Stomach smooth muscle (tissue), 2 donors: ENCODE measurements around the gene EIF1AD.

ENCODE experiments used
- H3K27ac ChIP-seq: one replicate; pipeline ENCODE4 v1.7.0; 2013; ENCODE audit warnings: mild to moderate bottlenecking, low read length, inconsistent platforms
- H3K27me3 ChIP-seq, 2 donors: one replicate each; pipeline ENCODE4 v1.7.0; 2013; ENCODE audit warnings: low read length in 2 of 2; ENCODE audit not compliant: insufficient read depth in 2 of 2, control insufficient read depth in 1 of 2
- H3K36me3 ChIP-seq, 2 donors: one replicate each; pipeline ENCODE4 v1.7.0; 2013; ENCODE audit warnings: low read length in 2 of 2; ENCODE audit not compliant: control insufficient read depth in 2 of 2, insufficient read depth in 2 of 2
- H3K4me1 ChIP-seq: one replicate; pipeline ENCODE4 v1.7.0; 2013; ENCODE audit warnings: low read length; ENCODE audit not compliant: control insufficient read depth, insufficient read depth
- H3K4me3 ChIP-seq, 2 donors: one replicate each; pipeline ENCODE4 v1.7.0; 2013; ENCODE audit warnings: low read length in 2 of 2
- H3K9ac ChIP-seq, 2 donors: one replicate each; pipeline ENCODE4 v1.7.0; 2013; ENCODE audit warnings: low read length in 2 of 2, mild to moderate bottlenecking in 1 of 2
- H3K9me3 ChIP-seq, 2 donors: one replicate each; pipeline ENCODE4 v1.7.0; 2013; ENCODE audit warnings: low read length in 2 of 2; ENCODE audit not compliant: control insufficient read depth in 2 of 2
- donor health status: healthy.
- donor health status: Pancreatic carcinoma.

Gene EIF1AD

GRCh38 chr11:65997286-65997685, 4.7 kb downstream of the EIF1AD start:
- H3K9ac ChIP-seq, result no peak overlapping the region
- H3K4me1 ChIP-seq, result peaks cover 18% of the 10 kb centered on the region
- H3K4me3 ChIP-seq, result no peak overlapping the region
- no peaks in the 10 kb centered on the region for H3K27me3 ChIP-seq
- H3K36me3 ChIP-seq, result peaks cover 31 to 32% of the 10 kb centered on the region in 2 donors
- H3K27ac ChIP-seq, result no peak overlapping the region
- H3K9me3 ChIP-seq, result no peaks in the 10 kb centered on the region

- no peak overlapping the region for H3K4me3 ChIP-seq
- H3K36me3 ChIP-seq, result no peaks in the 10 kb centered on the region
- no peaks in the 10 kb centered on the region for H3K27me3 ChIP-seq
- H3K27ac ChIP-seq, result no peak overlapping the region
- H3K9me3 ChIP-seq, result no peaks in the 10 kb centered on the region
- H3K4me1 ChIP-seq, result peaks cover 3% of the 10 kb centered on the region
- H3K9ac ChIP-seq, result no peak overlapping the region
These were observed 9.9 kb downstream of the EIF1AD start for GRCh38 chr11:65992056-65992455.

- H3K27ac ChIP-seq, result peak overlapping the region; percentile 31
- no peak overlapping the region for H3K4me3 ChIP-seq
- H3K27me3 ChIP-seq, result no peaks in the 10 kb centered on the region
- no peak overlapping the region for H3K9ac ChIP-seq
- no peaks in the 10 kb centered on the region for H3K36me3 ChIP-seq
- peaks cover 9% of the 10 kb centered on the region for H3K4me1 ChIP-seq
- no peaks in the 10 kb centered on the region for H3K9me3 ChIP-seq
These were observed 13.0 kb downstream of the EIF1AD start for GRCh38 chr11:65988791-65989592.

GRCh38 chr11:65987336-65987735, 14.6 kb downstream of the EIF1AD start:
- Histone ChIP-seq H3K4me3 (no peak overlapping the region), H3K4me1 (peaks cover 11% of the 10 kb centered on the region), H3K9me3 (no peaks in the 10 kb centered on the region), H3K36me3 (no peaks in the 10 kb centered on the region), H3K9ac (no peak overlapping the region), H3K27ac (no peak overlapping the region), H3K27me3 (no peaks in the 10 kb centered on the region)

GRCh38 chr11:65983589-65983987, 18.4 kb downstream of the EIF1AD start:
- Histone ChIP-seq H3K9ac (no peak overlapping the region), H3K27ac (peak overlapping the region; percentile 62), H3K4me3 (no peak overlapping the region), H3K27me3 (no peaks in the 10 kb centered on the region), H3K36me3 (peaks cover 4 to 8% of the 10 kb centered on the region in 2 donors), H3K4me1 (peaks cover 8% of the 10 kb centered on the region), H3K9me3 (no peaks in the 10 kb centered on the region)

GRCh38 chr11:65982824-65983588, 19.0 kb downstream of the EIF1AD start:
- no peaks in the 10 kb centered on the region for H3K27me3 ChIP-seq
- no peak overlapping the region for H3K9ac ChIP-seq
- peaks cover 4 to 8% of the 10 kb centered on the region in 2 donors for H3K36me3 ChIP-seq
- peaks cover 8% of the 10 kb centered on the region for H3K4me1 ChIP-seq
- no peak overlapping the region for H3K4me3 ChIP-seq
- H3K27ac ChIP-seq, result peak overlapping the region; percentile 62
- H3K9me3 ChIP-seq, result no peaks in the 10 kb centered on the region

- H3K27ac ChIP-seq, result no peak overlapping the region
- no peak overlapping the region for H3K4me3 ChIP-seq
- no peaks in the 10 kb centered on the region for H3K9me3 ChIP-seq
- no peak overlapping the region for H3K9ac ChIP-seq
- peaks cover 8 to 16% of the 10 kb centered on the region in 2 donors for H3K36me3 ChIP-seq
- H3K4me1 ChIP-seq, result peaks cover 8% of the 10 kb centered on the region
- no peaks in the 10 kb centered on the region for H3K27me3 ChIP-seq
These were observed 19.8 kb downstream of the EIF1AD start for GRCh38 chr11:65981972-65982823.

GRCh38 chr11:65981101-65981740, 20.7 kb downstream of the EIF1AD start:
- no peaks in the 10 kb centered on the region for H3K27me3 ChIP-seq
- H3K9me3 ChIP-seq, result no peaks in the 10 kb centered on the region
- no peak overlapping the region for H3K27ac ChIP-seq
- no peak overlapping the region for H3K4me3 ChIP-seq
- H3K9ac ChIP-seq, result no peak overlapping the region
- peaks cover 8% of the 10 kb centered on the region for H3K4me1 ChIP-seq
- peaks cover 14 to 21% of the 10 kb centered on the region in 2 donors for H3K36me3 ChIP-seq

GRCh38 chr11:65979261-65979759, 22.6 kb downstream of the EIF1AD start:
- H3K27ac ChIP-seq, result no peak overlapping the region
- H3K4me1 ChIP-seq, result peaks cover 2% of the 10 kb centered on the region
- H3K9me3 ChIP-seq, result no peaks in the 10 kb centered on the region
- peaks cover 14 to 22% of the 10 kb centered on the region in 2 donors for H3K36me3 ChIP-seq
- H3K4me3 ChIP-seq, result no peak overlapping the region
- H3K9ac ChIP-seq, result no peak overlapping the region
- H3K27me3 ChIP-seq, result no peaks in the 10 kb centered on the region
